Neural crest cell (in vitro differentiated cells): ENCODE results near the gene UNCX. TPM values are rescaled to one million over a fixed set of nuclear protein-coding genes. Genes with fewer than 3 reads are reported as not detected.

ENCODE experiments used
- DNase-seq: peaks from one replicate; pipeline ENCODE4 v3.0.0; 2021; ENCODE audit warnings: low read depth, mixed read lengths, low spot score
- H3K27ac Mint-ChIP-seq: one replicate; pipeline ENCODE4 v1.8.0; 2021; ENCODE audit warnings: mild to moderate bottlenecking, mixed read lengths; ENCODE audit not compliant: unreplicated experiment
- H3K27me3 Mint-ChIP-seq: 2 replicates; pipeline ENCODE4 v1.8.0; 2021; ENCODE audit warnings: low read depth, mild to moderate bottlenecking, mixed read lengths
- H3K36me3 Mint-ChIP-seq: 2 replicates; pipeline ENCODE4 v1.8.0; 2021; ENCODE audit warnings: low read depth, mild to moderate bottlenecking, mixed read lengths
- H3K4me1 Mint-ChIP-seq: 2 replicates; pipeline ENCODE4 v1.8.0; 2021; ENCODE audit warnings: mixed read lengths
- H3K4me3 Mint-ChIP-seq: one replicate; pipeline ENCODE4 v1.8.0; 2021; ENCODE audit warnings: mild to moderate bottlenecking, mixed read lengths
- H3K9me3 Mint-ChIP-seq: 2 replicates; pipeline ENCODE4 v1.8.0; 2021; ENCODE audit warnings: mixed read lengths
- total RNA-seq: library from RNA; stranded (reverse); gene quantifications from 2 replicates; pipeline ENCODE4 v1.2.1, GENCODE V29; 2021
- TF ChIP-seq, protein P1 (sequence below): fragments of 200-600 bp; sonication (generic); conservative IDR thresholded peaks from 2 replicates; pipeline ENCODE4 v1.5.0; 2021; ENCODE audit warnings: antibody characterized with exemption, mild to moderate bottlenecking

The UNCX gene
- total RNA-seq, 1 donor from 2014 or later = 2.4 TPM

DNA sequence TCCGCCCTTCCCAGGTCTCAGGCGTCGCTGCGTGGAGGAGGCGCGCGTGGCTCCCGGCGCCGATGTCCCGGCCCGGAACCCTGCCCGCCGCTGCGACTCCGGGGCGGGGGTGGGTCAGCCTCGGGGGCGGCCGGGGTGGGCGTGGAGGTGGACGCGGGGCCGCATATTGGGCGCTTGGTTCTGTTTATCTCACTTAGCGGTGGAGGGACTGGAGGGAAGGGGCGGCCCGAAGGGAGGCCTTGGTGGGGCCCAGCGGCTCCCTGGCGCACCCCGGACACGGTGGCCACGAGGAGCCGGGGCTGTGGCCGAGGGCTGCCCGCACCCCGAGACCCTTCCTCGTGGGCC lies 8.6 kb downstream of the UNCX start:
- Mint-ChIP-seq H3K9me3 (no peaks in the 10 kb centered on the region), H3K4me1 (no peaks in the 10 kb centered on the region), H3K4me3 (no peak overlapping the region), H3K36me3 (no peaks in the 10 kb centered on the region), H3K27ac (no peak overlapping the region), H3K27me3 (peaks cover 89% of the 10 kb centered on the region)
- TF ChIP-seq, protein P1, sequence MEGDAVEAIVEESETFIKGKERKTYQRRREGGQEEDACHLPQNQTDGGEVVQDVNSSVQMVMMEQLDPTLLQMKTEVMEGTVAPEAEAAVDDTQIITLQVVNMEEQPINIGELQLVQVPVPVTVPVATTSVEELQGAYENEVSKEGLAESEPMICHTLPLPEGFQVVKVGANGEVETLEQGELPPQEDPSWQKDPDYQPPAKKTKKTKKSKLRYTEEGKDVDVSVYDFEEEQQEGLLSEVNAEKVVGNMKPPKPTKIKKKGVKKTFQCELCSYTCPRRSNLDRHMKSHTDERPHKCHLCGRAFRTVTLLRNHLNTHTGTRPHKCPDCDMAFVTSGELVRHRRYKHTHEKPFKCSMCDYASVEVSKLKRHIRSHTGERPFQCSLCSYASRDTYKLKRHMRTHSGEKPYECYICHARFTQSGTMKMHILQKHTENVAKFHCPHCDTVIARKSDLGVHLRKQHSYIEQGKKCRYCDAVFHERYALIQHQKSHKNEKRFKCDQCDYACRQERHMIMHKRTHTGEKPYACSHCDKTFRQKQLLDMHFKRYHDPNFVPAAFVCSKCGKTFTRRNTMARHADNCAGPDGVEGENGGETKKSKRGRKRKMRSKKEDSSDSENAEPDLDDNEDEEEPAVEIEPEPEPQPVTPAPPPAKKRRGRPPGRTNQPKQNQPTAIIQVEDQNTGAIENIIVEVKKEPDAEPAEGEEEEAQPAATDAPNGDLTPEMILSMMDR = no peak
- DNase-seq = no peak

DNA sequence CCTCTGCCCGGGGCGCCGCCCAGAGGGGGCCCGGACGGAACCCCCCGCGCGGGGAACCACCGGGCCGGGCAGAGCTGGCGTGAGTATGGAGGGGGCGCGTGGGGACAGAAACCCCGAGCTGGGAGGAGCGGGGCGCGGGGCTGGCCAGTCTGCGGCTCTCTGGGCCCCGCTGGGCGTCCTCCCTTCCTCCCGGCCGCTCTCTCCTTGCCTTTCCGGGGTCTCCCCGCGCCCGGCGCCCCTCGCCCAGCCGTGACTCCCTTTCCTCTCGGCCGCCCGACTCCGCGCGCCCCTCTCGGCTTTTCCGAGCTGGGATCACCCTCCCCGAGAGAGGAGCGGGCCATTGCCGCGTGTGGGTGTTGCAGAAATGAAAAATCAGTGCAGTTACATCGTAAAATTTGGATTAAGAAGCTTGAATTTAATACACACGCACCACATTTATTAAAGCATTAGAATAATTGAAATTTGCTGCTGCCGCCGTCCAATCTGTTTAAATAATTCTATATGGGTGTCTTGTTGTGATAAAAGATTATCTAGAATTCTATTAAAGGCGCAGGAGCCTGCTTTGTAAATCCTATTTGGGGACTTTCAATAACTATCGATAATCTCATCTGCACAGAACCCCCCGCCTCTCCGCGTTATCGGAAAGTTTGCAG lies 9.1 kb downstream of the UNCX start:
- DNase-seq = no peak
- Mint-ChIP-seq H3K27ac (no peak overlapping the region), H3K4me3 (no peak overlapping the region), H3K27me3 (peaks cover 94% of the 10 kb centered on the region), H3K36me3 (no peaks in the 10 kb centered on the region), H3K4me1 (no peaks in the 10 kb centered on the region), H3K9me3 (no peaks in the 10 kb centered on the region)
- TF ChIP-seq, protein P1 = no peak

DNA sequence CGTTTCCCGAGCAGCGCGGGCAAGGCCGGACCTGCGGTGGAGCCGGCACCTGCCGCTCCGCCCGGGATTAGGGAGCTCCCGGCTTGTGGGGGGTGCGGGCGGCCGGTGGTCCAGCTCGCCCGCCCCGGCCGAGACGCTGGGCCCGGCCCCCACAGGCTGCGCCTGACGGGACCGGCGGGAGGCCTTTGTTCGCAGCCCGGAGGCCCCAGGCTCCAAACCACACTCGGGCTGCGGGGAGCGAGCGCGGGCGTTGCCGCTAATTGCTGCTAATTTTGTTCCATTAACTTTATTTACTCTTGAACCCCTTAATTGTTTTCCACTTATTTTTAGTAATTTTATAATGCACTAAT lies 9.6 kb downstream of the UNCX start:
- H3K9me3 Mint-ChIP-seq = no peaks in the 10 kb centered on the region
- DNase-seq = no peak
- H3K4me3 Mint-ChIP-seq = no peak overlapping the region
- H3K27ac Mint-ChIP-seq = no peak overlapping the region
- H3K4me1 Mint-ChIP-seq = no peaks in the 10 kb centered on the region
- TF ChIP-seq, protein P1 = no peak
- H3K27me3 Mint-ChIP-seq = peaks cover 92% of the 10 kb centered on the region
- no peaks in the 10 kb centered on the region for H3K36me3 Mint-ChIP-seq

DNA sequence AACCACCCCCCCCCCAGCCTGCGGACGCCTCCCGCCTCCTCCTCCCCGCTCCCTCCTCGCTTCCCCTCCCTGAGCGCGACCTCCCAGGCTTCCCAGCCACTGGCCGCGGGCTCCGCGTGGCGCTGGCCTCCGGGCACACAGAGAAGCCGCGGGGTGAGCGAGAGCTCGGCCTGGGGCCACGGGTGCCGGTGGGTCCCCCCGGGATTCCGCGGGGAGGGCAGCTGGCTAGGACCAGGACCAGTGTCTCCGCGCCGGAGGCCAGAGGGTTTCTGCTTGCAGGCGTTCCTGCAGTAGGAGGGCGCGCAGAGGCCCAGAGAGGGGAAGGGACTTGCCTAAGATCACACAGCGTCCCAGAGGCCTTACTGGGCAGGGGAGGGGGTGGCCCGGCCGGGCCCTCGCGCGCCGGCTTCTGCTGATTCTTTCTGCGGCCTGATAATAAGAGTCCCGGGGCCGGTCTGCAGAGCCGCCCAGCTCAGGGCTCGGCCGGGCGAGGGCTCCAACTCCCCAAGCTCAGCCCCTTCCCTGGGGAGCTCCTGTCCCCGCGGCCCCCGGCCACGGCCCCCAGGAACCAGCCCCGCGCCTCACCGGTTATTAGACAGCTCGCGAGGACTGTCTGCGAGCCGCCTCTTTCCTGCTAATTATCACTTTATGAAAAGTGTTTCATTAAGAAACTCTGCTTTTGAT lies 10.1 kb downstream of the UNCX start:
- H3K9me3 Mint-ChIP-seq = no peaks in the 10 kb centered on the region
- no peaks in the 10 kb centered on the region for H3K4me1 Mint-ChIP-seq
- no peak overlapping the region for H3K4me3 Mint-ChIP-seq
- H3K27ac Mint-ChIP-seq = no peak overlapping the region
- TF ChIP-seq, protein P1 = no peak
- H3K27me3 Mint-ChIP-seq = peaks cover 88% of the 10 kb centered on the region
- no peak for DNase-seq
- no peaks in the 10 kb centered on the region for H3K36me3 Mint-ChIP-seq

DNA sequence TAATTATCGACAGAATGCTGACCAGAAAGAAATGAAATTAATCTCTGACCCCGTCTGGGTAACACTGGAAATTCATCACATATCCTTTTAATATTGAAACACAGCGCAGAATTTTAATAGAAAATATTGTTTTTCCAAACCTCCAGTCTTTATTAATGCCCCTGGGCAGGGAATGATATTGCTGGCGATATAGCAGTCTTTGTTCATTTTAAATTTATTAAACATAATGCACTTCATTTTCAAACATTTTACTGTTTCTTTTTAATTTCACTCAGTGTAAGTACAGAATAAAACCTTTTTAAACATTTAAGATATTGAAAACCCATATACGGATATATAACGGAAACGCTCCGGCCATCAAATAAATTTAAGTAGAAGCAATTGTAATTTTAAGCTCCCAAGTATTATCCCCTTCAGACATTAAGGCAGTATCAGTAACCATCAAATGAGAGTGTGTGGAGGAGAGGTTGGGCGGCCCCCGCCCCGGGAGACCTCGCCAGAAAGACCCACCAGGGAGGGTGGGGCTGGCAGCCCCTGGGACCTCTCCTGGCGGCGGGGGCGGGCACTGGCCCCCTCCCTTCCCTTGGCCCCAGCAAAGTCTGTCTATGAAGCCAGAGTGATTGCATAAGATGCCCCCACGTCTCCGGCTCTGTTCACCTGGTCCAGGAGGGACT lies 10.8 kb downstream of the UNCX start:
- Mint-ChIP-seq H3K27me3 (peaks cover 88% of the 10 kb centered on the region), H3K9me3 (no peaks in the 10 kb centered on the region), H3K36me3 (no peaks in the 10 kb centered on the region), H3K27ac (no peak overlapping the region), H3K4me3 (no peak overlapping the region), H3K4me1 (peaks cover 3% of the 10 kb centered on the region)
- TF ChIP-seq, protein P1 = no peak
- no peak for DNase-seq
